ENCODE data around the gene DDX21.

DNA sequence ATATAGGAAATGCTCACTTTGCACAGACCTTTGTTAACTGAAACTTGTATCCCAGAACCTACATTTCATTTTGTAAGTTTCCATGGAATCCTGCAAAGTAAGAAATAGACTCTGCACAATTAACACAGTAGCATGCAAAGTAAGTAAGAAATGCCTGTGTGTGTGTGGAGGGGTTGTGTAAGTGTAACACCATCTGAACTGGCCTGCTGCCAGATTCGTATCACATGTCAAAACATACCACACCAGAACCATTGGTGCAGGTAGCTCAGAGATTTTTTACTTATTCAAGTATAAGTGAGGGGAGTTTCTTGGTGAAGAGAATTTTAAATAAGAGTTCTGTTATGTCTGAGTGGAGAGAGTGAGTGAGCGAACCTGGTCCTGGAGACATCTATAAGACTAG is 17.9 kb upstream of the DDX21 start:
- TF ChIP-seq, protein P1, sequence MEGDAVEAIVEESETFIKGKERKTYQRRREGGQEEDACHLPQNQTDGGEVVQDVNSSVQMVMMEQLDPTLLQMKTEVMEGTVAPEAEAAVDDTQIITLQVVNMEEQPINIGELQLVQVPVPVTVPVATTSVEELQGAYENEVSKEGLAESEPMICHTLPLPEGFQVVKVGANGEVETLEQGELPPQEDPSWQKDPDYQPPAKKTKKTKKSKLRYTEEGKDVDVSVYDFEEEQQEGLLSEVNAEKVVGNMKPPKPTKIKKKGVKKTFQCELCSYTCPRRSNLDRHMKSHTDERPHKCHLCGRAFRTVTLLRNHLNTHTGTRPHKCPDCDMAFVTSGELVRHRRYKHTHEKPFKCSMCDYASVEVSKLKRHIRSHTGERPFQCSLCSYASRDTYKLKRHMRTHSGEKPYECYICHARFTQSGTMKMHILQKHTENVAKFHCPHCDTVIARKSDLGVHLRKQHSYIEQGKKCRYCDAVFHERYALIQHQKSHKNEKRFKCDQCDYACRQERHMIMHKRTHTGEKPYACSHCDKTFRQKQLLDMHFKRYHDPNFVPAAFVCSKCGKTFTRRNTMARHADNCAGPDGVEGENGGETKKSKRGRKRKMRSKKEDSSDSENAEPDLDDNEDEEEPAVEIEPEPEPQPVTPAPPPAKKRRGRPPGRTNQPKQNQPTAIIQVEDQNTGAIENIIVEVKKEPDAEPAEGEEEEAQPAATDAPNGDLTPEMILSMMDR (conservative IDR thresholded peaks at IDR 0.05 in 1 of 2, IDR thresholded peaks at IDR 0.05 in 1 of 2; ENCODE audit: extremely low read depth in 1 of 2, insufficient read depth in 1 of 2, low read depth in 1 of 2, low read length in 2 of 2) = no peak
- TF ChIP-seq EZH2 (IDR thresholded peaks at IDR 0.05; ENCODE audit: borderline replicate concordance, low read length) = no peak
